ENCODE measurements around the gene TRIM60.

DNA sequence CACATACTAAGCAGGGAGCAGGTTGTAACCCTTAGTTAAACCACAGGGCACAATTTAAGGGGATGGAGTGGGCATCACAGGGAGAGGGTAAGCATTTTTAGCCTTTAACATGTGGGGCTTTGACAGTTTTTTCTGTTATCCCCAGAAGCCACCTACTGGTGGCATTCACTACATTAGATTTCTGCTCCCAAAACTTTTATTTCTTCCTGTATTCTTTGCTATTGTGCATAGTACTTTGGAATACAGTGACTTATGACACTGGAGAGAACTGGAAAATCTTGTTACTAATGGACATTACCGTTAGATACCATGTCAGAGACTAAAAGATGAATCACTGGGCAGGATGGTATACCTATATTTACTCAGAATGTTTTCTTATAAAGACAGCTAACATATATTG lies 29.1 kb downstream of the TRIM60 start:
- TF ChIP-seq, protein P1, sequence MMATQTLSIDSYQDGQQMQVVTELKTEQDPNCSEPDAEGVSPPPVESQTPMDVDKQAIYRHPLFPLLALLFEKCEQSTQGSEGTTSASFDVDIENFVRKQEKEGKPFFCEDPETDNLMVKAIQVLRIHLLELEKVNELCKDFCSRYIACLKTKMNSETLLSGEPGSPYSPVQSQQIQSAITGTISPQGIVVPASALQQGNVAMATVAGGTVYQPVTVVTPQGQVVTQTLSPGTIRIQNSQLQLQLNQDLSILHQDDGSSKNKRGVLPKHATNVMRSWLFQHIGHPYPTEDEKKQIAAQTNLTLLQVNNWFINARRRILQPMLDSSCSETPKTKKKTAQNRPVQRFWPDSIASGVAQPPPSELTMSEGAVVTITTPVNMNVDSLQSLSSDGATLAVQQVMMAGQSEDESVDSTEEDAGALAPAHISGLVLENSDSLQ (IDR thresholded peaks at IDR 0.05) = no peak
- TF ChIP-seq ELF4 (IDR thresholded peaks at IDR 0.05) = no peak
- no peak for TF ChIP-seq BHLHE40 (IDR thresholded peaks at IDR 0.05; ENCODE audit: borderline replicate concordance)
- TF ChIP-seq ZNF384 (IDR thresholded peaks at IDR 0.05) = no peak
- TF ChIP-seq TARDBP (IDR thresholded peaks at IDR 0.05) = no peak
- TF ChIP-seq NFRKB (IDR thresholded peaks at IDR 0.05) = no peak
- no peak for TF ChIP-seq ARNT (IDR thresholded peaks at IDR 0.05)
